Measurements from ENCODE around the gene NEB.
A peak's percentile ranks its signal among the peaks of the same experiment; 100 is the strongest.

Gene NEB

DNA sequence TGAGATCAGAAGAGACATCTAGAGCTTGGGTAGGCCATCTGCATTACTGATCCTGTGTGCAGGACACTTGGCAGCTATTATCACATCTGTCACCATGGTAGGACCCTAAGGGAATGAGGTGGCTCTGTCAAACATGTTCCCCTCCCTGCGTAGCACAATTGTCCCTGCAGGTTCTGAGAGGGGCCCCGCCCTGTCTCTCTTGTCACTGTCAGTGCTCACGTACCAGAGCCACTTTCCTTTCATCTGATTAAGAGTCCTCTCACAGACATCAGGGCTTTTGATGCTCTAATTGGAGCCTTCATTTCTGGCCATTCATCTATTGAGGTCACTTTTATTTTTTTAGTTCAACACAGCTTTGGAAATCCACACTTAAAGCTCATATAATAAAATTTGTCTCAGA, 38.5 kb downstream of the NEB start:
- no peak for DNase-seq

DNA sequence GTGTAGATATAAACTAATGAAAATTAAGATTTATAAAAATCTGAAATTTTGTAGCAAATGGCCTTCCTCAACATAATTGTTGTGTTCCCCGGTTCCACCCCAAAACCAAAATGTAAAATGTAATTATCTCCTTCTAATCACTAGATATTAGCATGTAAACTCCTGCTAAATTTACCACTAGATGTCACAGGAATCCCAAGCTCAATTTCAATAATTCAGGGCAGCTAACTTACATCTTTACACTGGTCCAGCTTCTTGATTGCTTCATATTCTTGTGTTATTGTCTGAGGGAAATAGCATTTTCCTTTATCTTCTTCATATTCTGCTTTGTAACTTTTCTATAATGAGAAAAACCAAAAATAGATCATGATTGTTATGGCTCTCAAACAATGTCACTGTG, 42.6 kb downstream of the NEB start:
- no peak for DNase-seq

DNA sequence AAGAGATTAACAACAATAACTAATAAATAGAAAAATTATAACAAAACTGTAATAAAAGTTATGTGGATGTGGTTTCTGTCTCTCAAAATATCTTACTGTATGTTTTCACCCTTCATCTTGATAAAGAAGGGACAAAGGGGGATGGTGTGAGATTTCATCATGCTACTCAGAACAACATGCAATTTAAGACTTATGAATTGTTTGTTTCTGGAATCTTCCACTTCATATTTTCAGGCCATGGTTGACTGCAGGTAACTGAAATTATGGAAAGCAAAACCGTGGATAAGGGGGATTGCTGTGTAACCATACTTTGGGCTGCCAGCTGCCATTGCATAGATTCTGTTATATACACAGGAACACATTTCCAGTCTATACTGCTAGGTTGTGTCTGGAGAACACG, 45.6 kb downstream of the NEB start:
- no peak for DNase-seq

DNA sequence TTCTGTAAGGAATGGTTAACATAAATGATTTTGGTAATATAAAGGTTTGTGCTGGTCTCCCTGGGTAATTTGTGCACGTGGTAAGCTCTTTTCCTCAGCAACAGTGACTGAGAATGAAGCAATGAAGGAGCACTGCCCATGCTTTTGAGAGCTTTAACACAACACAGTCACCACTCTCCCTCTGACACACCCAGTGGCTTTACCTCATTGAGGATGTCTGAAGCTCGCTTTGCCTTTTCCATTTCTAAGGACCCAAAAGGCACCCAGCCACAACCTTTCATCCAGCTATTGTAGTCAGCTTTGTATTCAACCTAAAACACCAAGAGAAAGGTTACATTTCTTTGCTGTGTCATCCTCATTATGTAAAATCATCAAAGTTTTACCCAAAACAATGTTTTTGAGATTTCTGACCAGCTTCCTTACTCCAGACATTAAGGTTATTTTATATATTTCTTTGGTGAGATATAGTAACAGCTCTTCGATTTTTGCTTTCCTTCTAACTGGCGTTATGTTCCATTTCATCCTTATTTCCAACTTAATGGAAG, 51.7 kb downstream of the NEB start:
- DNase-seq = no peak

- DNase-seq = peak; percentile 7
Observed at GRCh38 chr2:151681051-151681450, 53.2 kb downstream of the NEB start.

DNA sequence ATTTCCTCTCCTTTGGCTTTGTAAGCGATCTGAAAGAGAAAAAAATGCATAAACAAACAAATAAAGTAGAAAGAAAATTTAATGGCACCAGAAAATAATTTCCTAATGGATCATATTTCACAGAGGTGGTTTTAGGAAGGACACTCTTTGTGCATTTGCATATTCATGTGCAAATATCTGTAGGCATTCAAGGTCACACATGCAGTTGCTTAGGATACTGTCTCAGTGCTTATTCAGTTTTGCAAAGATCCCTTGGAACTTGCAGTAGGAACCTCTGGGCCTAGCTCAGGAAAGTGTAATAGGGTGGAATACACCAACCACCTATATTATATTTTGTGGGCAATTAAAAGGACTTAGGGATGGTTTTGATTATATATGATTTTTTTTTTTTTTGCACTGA, 54.3 kb downstream of the NEB start:
- DNase-seq = no peak

DNA sequence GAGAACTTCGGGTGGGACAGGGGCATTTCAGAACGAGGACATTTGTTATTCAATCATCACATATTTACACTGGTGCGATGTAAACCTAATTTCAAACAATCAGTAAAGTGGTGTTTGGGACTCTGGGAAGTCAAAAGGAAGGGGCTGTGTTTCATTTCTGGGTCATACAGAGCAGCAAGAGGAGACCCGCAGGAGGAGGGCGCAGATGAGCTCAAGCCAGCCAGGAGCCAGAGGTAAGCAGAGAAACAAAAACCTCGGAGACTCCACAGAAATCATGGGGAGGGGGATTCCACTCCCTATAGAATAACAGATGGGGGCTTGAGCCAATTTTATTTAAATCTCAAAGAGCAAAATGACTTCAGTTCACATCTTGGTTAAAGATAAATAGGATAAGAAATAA, 55.4 kb downstream of the NEB start:
- DNase-seq = no peak

DNA sequence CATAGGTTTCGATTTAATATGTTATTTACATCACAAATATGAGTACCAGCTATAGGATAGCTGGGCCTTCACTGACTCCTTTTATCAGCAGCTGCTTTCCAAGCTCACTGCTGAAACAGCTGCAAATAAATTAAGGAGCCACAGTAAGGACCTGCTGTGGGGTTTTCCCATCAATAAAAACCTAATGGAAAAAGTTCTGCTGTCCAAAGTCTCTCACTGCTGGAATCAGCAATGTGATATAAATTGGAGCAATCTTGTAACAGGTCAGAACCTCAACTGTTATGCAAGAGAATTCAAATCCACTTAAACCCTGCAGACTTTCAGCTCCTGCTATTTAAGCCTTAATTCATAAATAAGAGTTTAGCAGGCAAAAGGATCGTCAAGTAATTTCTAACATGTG, 61.3 kb downstream of the NEB start:
- no peak for DNase-seq

GRCh38 chr2:151672277-151672676, 62.0 kb downstream of the NEB start:
- no peak for DNase-seq

DNA sequence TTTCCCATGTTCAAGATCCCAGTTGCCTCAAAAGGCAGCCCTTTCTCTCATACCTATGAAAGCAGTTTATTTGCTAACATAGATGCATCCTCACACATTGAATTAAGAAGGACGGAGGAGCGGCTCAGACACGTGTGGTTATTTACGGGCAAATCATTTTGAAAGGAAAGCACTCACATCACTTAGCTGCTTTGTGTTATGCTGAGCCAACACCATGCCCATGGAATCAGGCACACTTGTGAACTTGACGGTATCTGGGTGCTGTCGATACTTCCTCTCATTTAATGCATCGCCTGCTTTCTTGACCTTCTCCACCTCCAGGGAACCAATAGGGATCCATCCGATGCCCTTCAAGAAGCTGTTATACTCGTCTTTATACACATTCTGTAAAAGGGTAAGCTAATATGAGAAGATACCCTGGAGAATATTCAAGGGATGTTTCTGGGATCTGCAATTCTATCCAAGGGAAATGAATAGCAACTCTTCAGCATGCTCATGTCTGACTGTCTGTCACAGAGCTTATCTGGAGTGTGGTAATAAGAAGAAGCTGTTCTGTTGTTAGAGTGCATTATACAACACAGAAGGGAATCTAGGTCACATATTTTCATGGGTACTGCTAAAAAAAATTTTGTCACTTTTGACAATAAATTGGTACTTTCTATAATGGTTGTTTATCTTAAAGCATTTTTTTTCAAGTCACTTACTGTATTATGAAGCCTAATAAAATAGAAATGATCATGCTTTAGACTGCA, 63.3 kb downstream of the NEB start:
- no peak for DNase-seq

DNA sequence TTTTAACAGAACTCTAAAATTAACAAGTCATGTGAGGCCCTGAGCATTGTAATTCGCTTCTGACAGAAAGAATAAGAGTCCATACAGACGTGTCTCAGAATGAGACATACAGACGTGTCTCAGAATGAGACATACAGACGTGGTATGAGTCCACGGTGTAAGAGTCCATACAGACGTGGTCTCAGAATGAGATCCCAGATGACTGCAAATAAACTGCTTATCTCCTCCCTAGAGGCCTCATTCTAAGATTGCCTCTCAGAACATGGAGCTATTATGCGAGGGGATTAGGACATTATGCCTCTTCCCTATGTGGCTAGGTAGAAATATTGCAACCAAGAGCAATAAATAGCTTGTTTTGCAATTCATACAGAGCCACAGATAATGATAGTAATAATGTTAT, 63.9 kb downstream of the NEB start:
- DNase-seq = no peak

DNA sequence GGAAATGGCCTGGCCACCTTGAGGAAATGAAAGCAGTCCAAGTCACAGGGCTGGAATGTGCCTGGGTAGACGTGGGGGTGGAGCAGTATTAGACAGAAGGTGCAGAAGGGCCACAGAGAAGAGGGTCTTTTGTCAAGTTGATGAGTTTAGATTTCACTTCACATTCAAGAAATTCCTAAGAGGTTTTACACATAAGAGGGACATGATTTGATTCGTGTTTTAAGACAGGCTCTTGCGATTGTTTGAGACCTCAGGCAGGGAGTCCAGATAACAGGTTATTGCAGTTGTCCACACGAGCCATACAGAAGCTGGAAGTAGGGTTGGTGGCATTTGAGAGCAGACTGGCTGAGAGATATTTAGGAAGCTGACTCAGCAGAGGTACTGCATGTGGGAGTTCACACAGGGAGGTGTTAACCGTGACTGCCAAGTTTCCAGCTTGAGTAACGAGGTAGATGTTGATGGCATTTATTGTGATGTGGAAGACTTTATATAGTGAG, 64.6 kb downstream of the NEB start:
- DNase-seq = no peak

DNA sequence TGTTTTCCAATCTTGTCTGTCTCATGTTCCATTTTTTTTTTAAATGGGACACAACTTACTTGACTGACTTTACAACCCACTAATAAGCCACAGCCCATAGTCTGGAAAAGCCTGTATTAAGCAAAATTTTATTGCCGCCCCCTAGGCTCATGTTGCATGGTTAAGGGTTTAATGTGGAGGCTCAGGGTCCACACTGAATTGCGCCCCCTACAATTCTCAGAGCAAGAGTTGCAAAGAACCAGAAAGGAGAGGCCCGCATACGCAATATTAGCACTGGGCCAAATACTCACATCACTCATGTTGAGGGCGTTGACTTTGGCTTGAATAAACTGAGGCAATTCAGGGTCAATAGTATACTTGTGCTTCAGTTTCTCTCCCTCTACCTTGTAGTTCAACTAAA, 65.5 kb downstream of the NEB start:
- no peak for DNase-seq

DNA sequence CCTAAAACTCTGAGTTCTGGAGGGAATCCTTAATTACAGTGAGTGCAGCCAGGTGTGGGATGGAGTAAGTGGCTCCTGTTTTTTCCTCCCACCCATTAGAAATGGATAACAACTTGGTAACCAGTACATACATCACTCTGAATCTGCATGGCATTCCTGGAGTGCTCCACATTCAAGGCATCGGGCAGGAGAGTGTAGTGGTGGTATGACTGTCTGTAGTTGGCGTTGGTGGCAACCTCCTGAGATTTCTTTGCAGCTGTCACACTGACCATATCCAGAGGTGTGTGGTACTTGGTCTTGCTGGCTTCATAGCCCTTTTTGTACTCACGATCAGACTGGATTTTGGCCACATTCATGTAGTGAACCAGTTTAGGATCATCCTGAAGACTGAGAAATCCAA, 68.3 kb downstream of the NEB start:
- DNase-seq = no peak

- DNase-seq = peak; percentile 17
Observed at GRCh38 chr2:151664520-151664919, 69.8 kb downstream of the NEB start.

- DNase-seq = no peak
Observed at GRCh38 chr2:151661625-151662024, 72.7 kb downstream of the NEB start.

GRCh38 chr2:151658081-151658480, 76.2 kb downstream of the NEB start:
- DNase-seq = no peak

GRCh38 chr2:151657667-151658076, 76.6 kb downstream of the NEB start:
- DNase-seq = no peak

DNA sequence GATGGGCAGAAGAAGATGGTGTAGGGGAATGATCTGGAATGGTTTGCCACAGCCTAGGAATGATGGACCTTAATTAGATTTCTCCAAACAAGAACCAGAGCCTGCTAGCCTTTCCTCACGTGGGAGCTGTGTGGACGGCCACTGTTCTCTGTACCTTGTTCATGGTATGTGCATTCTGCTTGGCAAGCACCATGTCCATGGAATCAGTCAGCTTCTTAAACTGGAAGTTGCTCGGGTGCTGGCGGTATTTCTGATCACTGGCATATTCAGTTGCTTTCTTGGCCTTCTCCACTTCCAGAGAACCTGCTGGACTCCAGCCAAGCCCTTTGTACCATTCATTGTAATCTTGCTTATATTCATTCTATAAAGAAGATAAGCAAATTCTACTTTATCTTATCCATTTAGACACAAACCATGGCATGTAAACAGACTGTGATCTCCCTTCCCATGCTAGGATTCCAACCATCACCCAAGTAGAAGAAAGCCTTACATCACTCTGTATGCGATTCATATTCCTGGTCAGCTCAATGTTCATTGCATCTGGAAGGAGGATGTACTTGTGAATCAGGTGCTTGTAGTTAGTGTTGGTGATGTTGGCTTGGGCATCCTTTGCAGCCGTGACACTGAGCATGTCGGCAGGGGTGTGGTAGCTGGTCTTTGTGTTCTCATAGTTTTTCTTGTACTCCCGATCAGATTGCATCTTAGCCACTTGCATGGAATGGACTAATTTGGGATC, 78.4 kb downstream of the NEB start:
- no peak for DNase-seq

- no peak for DNase-seq
Observed at GRCh38 chr2:151654891-151655290, 79.4 kb downstream of the NEB start.

DNA sequence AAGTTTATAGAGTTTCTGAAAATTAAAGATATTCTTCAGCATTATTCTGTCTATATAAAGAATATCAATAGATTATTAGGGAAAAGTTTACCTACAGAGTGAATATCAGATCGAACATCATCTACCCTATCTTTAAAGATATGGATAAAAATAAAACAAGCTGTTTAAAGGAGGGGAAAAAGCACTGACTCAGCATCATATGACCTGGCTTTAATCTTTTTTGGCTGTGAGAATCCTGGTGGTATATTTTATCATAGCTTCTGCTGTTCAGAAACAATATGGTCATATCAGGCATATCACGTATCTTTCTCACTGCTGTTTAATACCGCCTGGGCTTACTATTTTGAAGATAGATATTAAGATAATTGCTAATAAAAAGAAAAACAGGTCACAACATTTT, 80.2 kb downstream of the NEB start:
- no peak for DNase-seq

GRCh38 chr2:151651274-151651673, 83.0 kb downstream of the NEB start:
- DNase-seq = no peak

- no peak for DNase-seq
Observed at GRCh38 chr2:151650456-151650855, 83.8 kb downstream of the NEB start.

DNA sequence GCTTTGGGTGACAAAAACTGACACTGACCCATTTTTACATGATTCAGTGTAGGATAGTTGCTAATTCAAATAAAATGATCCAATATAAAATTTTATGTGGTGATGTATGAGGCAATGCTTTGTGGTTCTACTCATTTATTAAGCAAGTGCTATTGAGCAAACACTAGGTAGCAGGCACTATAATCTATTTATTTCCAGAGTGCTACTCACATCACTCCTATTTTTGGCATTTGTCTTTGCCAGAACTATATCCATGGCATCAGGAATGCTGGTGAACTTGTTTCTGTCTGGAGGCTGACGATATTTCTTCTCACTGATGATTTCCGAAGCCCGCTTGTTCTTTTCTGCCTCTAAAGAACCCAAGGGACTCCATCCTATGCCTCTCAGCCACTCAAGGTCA, 84.3 kb downstream of the NEB start:
- no peak for DNase-seq

All from MV-4-11 (cell line).